Tibial nerve (tissue), 4 donors: Measurements from ENCODE around the gene PHACTR1.

ENCODE experiments used
- CTCF ChIP-seq, 5 experiments: fragments of 200-600 bp in 3 of 5; fragments of 450-650 bp in 2 of 5; sonication (generic) in 3 of 5; IDR thresholded peaks; one replicate each; pipeline ENCODE4 v1.5.1; 2016 to 2019; ENCODE audit warnings: antibody characterized with exemption in 5 of 5, mild to moderate bottlenecking in 3 of 5, moderate library complexity in 2 of 5
- EP300 ChIP-seq, 2 donors: sonication (generic); formaldehyde crosslinking; IDR thresholded peaks; one replicate each; pipeline ENCODE4 v1.6.1; 2017; ENCODE audit warnings: antibody characterized with exemption in 2 of 2, mild to moderate bottlenecking in 1 of 2
- POLR2A ChIP-seq, 2 donors: fragments of 450-650 bp; IDR thresholded peaks; one replicate each; pipeline ENCODE4 v1.6.1; 2017; ENCODE audit warnings: antibody characterized with exemption in 2 of 2, mild to moderate bottlenecking in 2 of 2, moderate library complexity in 2 of 2

GRCh38 chr6:13006578-13007300, 290.2 kb downstream of the PHACTR1 start:
- TF ChIP-seq CTCF (IDR thresholded peaks at IDR 0.05) (no peak), POLR2A (IDR thresholded peaks at IDR 0.05) (no peak), EP300 (IDR thresholded peaks at IDR 0.05) (no peak)
